Activated naive CD8-positive, alpha-beta T cell treated with anti-CD3 and anti-CD28 coated beads, Interleukin-2, amount 50 U/mL, for 16 hours (primary cell): Measurements from ENCODE around the gene CD9.

Source experiments
- DNase-seq: peaks from one replicate; pipeline ENCODE4 v3.0.0-alpha.2; 2020; ENCODE audit warnings: low read depth, low spot score

Gene CD9

GRCh38 chr12:6221146-6221545 lies 20.9 kb downstream of the CD9 start:
- no peak for DNase-seq

GRCh38 chr12:6222078-6222654 lies 22.0 kb downstream of the CD9 start:
- DNase-seq, result no peak

- no peak for DNase-seq
Measured at GRCh38 chr12:6223545-6223944, 23.3 kb downstream of the CD9 start.

DNA sequence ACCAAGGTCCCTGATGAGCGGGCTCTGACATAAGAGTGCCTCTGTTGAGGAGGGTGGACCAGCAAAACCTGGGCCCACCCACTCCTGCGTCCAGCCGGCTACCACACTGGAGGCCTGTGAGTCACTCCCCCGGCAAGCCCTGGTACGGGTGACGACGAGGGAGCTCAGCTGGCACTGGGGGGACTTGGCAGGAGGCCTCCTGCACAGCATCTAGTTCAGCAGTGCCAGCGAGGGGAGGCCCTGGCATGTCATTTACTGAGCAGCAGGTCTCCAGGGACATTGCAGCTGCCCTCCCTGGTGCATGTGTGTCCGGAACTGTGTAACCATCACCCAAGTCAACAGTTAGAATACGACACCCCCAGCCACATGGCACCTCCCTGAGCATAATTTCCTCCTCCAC lies 24.4 kb downstream of the CD9 start:
- no peak for DNase-seq

DNA sequence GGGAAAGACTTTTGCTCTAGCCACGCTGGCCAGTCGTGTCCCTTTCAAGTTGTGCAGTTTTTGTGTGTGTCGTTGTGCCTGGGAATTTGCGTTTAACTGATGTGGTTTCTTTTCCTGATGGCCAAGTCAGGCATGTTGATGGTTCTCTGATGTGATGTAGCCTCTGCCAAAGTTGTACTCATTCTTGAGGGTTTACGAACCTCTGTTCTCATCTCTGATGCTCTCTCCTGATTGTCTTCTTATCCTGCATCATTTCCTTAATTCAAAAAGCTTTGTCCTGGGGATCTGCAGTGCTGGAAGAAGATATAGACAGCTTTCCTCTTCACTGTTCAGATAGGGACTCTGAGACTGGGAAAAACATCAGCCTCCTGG lies 25.4 kb downstream of the CD9 start:
- no peak for DNase-seq

GRCh38 chr12:6226002-6226678 lies 25.9 kb downstream of the CD9 start:
- DNase-seq, result no peak

DNA sequence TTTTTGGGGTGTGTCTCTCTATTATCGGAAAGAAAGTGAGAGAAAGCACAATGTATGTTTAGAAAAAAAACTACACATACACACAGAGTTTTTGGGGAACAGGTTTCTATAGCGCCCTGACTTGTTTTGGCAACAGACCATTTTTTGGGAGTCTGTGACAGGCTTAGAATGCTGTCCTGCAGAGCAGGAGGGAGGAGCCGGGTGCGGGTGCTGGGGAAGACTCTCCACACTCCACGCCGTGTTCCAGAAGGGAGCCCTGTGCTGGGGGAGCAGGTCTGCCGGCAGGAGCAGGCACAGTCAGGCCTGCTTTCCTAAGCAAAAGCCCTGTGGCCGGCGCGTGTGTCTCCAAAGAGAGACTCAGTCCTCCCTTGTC lies 26.5 kb downstream of the CD9 start:
- DNase-seq, result no peak

GRCh38 chr12:6228535-6229223 lies 28.5 kb downstream of the CD9 start:
- no peak for DNase-seq

DNA sequence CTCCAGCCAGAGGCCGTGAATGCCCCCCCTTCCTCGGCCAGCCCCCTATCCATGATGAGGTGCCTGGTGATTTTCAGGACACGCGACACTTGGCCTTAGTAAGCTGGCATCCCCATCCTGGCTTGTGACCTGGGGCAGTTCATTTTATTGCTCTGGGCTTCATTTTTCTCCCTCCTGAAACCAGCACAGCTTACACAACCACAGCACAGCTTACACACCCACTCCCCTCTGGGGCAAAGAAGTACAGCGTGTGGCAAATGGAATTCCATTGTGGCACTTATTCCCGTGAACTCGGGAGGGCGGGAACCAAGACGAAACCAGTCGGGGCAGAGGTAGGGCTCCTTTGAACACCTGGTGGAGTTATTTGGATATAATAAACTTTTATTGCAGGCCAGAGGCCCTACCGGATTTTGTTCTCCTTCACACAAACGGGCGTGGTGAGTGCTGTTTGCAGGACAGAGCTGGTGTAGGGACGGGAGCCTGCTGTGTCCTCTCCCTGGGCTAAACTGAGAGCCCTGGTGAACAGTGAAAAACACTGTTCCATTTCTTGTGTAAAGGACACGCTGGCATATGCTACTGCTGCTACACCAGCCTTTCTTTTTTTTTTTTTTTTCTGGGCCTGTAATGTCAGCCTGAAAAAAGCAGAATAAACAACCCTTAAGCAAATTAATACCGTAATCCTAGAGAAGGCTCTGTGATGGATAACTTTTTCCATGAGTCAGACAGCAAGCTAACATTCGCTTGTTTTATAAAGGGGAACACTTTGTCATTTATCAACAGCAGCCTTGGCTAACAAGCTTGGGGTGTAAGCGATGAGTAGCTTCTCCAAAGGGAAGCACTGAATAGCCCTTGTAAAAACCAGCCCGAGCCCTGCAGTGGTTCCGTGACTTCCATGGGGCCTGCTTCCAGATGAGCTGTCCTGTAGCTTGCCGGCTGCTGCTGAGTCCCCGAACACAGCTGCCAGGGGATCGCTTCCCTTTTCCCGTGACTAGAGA lies 29.3 kb downstream of the CD9 start:
- DNase-seq, result no peak

GRCh38 chr12:6230321-6231110 lies 30.3 kb downstream of the CD9 start:
- no peak for DNase-seq

GRCh38 chr12:6231359-6232268 lies 31.4 kb downstream of the CD9 start:
- no peak for DNase-seq

GRCh38 chr12:6233121-6233971 lies 33.1 kb downstream of the CD9 start:
- no peak for DNase-seq

- DNase-seq, result no peak
Measured at GRCh38 chr12:6234214-6234613, 34.0 kb downstream of the CD9 start.

DNA sequence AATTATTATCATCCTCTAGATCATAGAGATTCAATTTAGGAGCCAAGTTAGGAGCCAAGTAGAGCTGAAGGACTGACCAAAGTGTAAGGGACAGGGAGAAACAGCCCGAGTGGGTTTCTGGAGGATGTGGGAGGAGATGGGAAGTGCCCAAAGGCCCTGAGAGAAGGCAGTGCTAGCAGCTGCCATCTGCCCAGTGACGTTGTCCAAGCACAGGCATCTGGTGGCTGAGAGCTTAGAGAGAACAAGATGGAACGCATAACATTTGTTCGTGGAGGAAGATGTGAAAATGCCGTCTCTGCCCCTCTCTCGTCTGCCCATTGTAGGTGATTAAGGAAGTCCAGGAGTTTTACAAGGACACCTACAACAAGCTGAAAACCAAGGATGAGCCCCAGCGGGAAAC lies 34.7 kb downstream of the CD9 start:
- no peak for DNase-seq

DNA sequence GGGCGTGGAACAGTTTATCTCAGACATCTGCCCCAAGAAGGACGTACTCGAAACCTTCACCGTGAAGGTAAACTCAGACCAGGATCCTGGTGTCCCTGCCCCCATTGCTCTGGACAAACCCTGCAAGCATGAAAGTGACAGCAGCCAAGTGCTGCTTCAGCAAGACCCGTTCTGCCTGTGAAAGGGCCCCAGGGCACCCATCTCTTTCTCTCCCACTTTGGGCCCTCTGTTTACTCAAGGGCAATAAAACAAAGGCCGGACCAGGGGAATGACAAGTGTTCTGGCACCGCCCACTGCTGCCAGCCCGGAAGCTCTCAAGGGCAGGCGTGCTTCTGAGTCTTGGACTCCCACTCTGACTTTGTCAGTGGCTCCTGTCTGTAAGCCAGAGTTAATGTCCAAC lies 35.3 kb downstream of the CD9 start:
- no peak for DNase-seq

GRCh38 chr12:6235906-6236640 lies 35.9 kb downstream of the CD9 start:
- no peak for DNase-seq

DNA sequence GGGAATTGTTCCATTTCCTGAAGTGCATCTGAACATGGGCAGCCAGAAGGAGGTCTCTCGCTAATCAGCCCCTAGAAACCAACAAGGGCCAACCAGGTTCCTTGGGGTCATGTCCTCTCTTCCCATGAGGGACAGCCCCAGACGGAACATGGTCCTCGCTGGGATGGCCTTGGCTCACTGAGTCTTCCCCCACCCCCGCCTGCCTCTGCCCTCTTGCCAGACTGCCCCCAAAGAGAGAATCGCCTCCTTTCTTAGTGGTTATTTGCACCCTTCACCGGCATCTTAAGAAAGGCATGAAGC lies 36.4 kb downstream of the CD9 start:
- DNase-seq, result no peak

DNA sequence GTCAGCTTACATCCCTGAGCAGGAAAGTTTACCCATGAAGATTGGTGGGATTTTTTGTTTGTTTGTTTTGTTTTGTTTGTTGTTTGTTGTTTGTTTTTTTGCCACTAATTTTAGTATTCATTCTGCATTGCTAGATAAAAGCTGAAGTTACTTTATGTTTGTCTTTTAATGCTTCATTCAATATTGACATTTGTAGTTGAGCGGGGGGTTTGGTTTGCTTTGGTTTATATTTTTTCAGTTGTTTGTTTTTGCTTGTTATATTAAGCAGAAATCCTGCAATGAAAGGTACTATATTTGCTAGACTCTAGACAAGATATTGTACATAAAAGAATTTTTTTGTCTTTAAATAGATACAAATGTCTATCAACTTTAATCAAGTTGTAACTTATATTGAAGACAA lies 37.6 kb downstream of the CD9 start:
- no peak for DNase-seq

DNA sequence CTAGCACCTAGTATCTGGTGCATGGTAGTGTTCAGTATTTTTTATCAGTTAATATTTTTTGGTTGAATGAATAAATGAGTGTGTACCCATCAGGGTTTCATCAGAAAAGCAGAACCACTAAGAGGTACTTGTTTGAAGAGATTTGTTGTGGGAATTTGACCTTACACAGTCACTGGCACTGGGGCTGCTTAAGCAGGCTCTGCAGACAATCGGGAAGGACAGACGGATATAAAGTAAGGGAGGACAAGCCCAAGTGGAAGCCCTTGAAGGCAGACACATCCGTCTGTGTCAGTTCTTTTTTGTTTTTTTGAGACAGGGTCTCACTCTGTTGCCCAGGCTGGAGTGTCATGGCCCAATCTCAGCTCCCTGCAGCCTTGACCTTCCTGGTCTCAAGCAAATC lies 38.7 kb downstream of the CD9 start:
- no peak for DNase-seq
